Astrocyte (in vitro differentiated cells and primary cell): Measurements from ENCODE around the gene PDE7B.

ENCODE experiments used
- CTCF ChIP-seq: IDR thresholded peaks from 2 replicates; pipeline ENCODE4 v1.5.1; 2011; ENCODE audit warnings: low read depth, mild to moderate bottlenecking, inconsistent platforms, low read length, moderate library complexity; ENCODE audit not compliant: insufficient read depth
- EZH2 ChIP-seq: IDR thresholded peaks from 2 replicates; pipeline ENCODE4 v1.6.1; 2012; ENCODE audit warnings: mild to moderate bottlenecking, low read length, inconsistent platforms; ENCODE audit not compliant: insufficient read depth

- TF ChIP-seq CTCF = no peak
- TF ChIP-seq EZH2 = no peak
These were observed 119.2 kb downstream of the PDE7B start for GRCh38 chr6:135970750-135971149.
